Stimulated activated CD8-positive, alpha-beta memory T cell treated with anti-CD3 and anti-CD28 coated beads, Interleukin-4, amount 100 ng/mL, for 4 hours (primary cell): ENCODE results near the gene CMPK2.

ENCODE experiments used
- DNase-seq, 2 donors: peaks; one replicate each; pipeline ENCODE4 v3.0.0-alpha.2; 2020; ENCODE audit warnings: low read depth in 2 of 2, low spot score in 1 of 2

Gene CMPK2

GRCh38 chr2:6813573-6813972, 52.1 kb downstream of the CMPK2 start:
- DNase-seq = no peak

GRCh38 chr2:6812857-6813530, 52.7 kb downstream of the CMPK2 start:
- no peak for DNase-seq

GRCh38 chr2:6810961-6811360, 54.7 kb downstream of the CMPK2 start:
- DNase-seq = no peak

GRCh38 chr2:6808426-6808825, 57.3 kb downstream of the CMPK2 start:
- DNase-seq = no peak

GRCh38 chr2:6806604-6807003, 59.1 kb downstream of the CMPK2 start:
- DNase-seq = no peak

- DNase-seq = no peak
Measured at GRCh38 chr2:6800553-6800952, 65.2 kb downstream of the CMPK2 start.
